ENCODE measurements around the gene RAD51B. TPM values are rescaled to one million over a fixed set of nuclear protein-coding genes. Genes with fewer than 3 reads are reported as not detected.

The RAD51B gene
- total RNA-seq, 1 experiment from 2014 or later: 20.0 TPM

GRCh38 chr14:68678471-68678870 lies 858.9 kb downstream of the RAD51B start:
- no peak for ATAC-seq
- H2AFZ ChIP-seq (ENCODE audit: low read depth, low read length, poor library complexity, severe bottlenecking): no peak overlapping the region
- H3K4me2 ChIP-seq (ENCODE audit: low read length): no peak overlapping the region
- H3K9me3 ChIP-seq (ENCODE audit: control insufficient read depth in 1 of 2, insufficient read depth in 1 of 2, low read depth in 1 of 2, low read length in 2 of 2): no peaks in the 10 kb centered on the region
- no peaks in the 10 kb centered on the region for H3K36me3 ChIP-seq (ENCODE audit: control insufficient read depth in 1 of 2, insufficient read depth in 2 of 2, low read length in 2 of 2)
- H3K4me3 ChIP-seq (replicated peaks in 1 of 2; ENCODE audit: low read depth in 1 of 2, low read length in 2 of 2): no peak overlapping the region
- H3K4me1 ChIP-seq (ENCODE audit: control insufficient read depth in 1 of 2, insufficient read depth in 2 of 2, low read length in 2 of 2): peaks cover 44 to 57% of the 10 kb centered on the region in 2 experiments
- H3K79me2 ChIP-seq (ENCODE audit: insufficient read depth, low read length): no peaks in the 10 kb centered on the region
- no peaks in the 10 kb centered on the region for H4K20me1 ChIP-seq (ENCODE audit: insufficient read depth)
- ChIA-PET CTCF (no interaction called here), RAD21 (ENCODE audit: low non-redundant PET in 1 of 2, low total read pairs in 2 of 2, uncharacterized antibody in 2 of 2, unreplicated experiment in 2 of 2) (no interaction called here), POLR2A (no interaction called here)
- no peak for DNase-seq (ENCODE audit: low read depth, low spot score)
- H3K9ac ChIP-seq (ENCODE audit: low read length): no peak overlapping the region
- H3K27me3 ChIP-seq (ENCODE audit: insufficient read depth, low read length): no peaks in the 10 kb centered on the region
- intact Hi-C loops (cut with micrococcal nuclease): no loop called here
- no TSS peak for BruUV-seq (replicated peaks)
- TF ChIP-seq, protein P1, sequence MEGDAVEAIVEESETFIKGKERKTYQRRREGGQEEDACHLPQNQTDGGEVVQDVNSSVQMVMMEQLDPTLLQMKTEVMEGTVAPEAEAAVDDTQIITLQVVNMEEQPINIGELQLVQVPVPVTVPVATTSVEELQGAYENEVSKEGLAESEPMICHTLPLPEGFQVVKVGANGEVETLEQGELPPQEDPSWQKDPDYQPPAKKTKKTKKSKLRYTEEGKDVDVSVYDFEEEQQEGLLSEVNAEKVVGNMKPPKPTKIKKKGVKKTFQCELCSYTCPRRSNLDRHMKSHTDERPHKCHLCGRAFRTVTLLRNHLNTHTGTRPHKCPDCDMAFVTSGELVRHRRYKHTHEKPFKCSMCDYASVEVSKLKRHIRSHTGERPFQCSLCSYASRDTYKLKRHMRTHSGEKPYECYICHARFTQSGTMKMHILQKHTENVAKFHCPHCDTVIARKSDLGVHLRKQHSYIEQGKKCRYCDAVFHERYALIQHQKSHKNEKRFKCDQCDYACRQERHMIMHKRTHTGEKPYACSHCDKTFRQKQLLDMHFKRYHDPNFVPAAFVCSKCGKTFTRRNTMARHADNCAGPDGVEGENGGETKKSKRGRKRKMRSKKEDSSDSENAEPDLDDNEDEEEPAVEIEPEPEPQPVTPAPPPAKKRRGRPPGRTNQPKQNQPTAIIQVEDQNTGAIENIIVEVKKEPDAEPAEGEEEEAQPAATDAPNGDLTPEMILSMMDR (IDR thresholded peaks at IDR 0.05 in 2 of 3, conservative IDR thresholded peaks at IDR 0.05 in 1 of 3; ENCODE audit: borderline replicate concordance in 1 of 3, insufficient read depth in 1 of 3, low read depth in 2 of 3, low read length in 2 of 3): no peak
- TF ChIP-seq SIN3A (IDR thresholded peaks at IDR 0.05; ENCODE audit: low read depth): no peak
- no peak for TF ChIP-seq ELF1 (IDR thresholded peaks at IDR 0.05; ENCODE audit: borderline replicate concordance, low read depth)
- no peak for TF ChIP-seq EGR1 (IDR thresholded peaks at IDR 0.05; ENCODE audit: low read depth)
- no peak for TF ChIP-seq POLR2AphosphoS5 (IDR thresholded peaks at IDR 0.05; ENCODE audit: low read depth, low read length)
- no peak for TF ChIP-seq ZNF274 (IDR thresholded peaks at IDR 0.05; ENCODE audit: low read depth, low read length)
- TF ChIP-seq FOSL1 (IDR thresholded peaks at IDR 0.05; ENCODE audit: low read depth): no peak
- no peak for TF ChIP-seq RAD21 (IDR thresholded peaks at IDR 0.05; ENCODE audit: low read depth)
- no peak for TF ChIP-seq TCF7L2 (IDR thresholded peaks at IDR 0.05; ENCODE audit: borderline replicate concordance, extremely low read depth, insufficient read depth, insufficient read length)
- TF ChIP-seq ATF3 (IDR thresholded peaks at IDR 0.05): no peak
- no peak for TF ChIP-seq CEBPB (IDR thresholded peaks at IDR 0.05; ENCODE audit: low read depth)
- TF ChIP-seq REST (IDR thresholded peaks at IDR 0.05; ENCODE audit: low read depth): no peak
- TF ChIP-seq POLR2A (IDR thresholded peaks at IDR 0.05; ENCODE audit: borderline replicate concordance, extremely low read depth, insufficient read depth, insufficient read length): no peak
- TF ChIP-seq SP1 (IDR thresholded peaks at IDR 0.05; ENCODE audit: low read depth): no peak
- TF ChIP-seq YY1 (IDR thresholded peaks at IDR 0.05; ENCODE audit: extremely low read depth, insufficient replicate concordance, low read depth, low read length): no peak
- TF ChIP-seq JUND (IDR thresholded peaks at IDR 0.05): no peak
- TF ChIP-seq EZH2phosphoT487 (IDR thresholded peaks at IDR 0.05; ENCODE audit: borderline replicate concordance): no peak
- no peaks in the 10 kb centered on the region for H3K9me2 ChIP-seq (ENCODE audit: insufficient read depth)
- H3K27ac ChIP-seq (ENCODE audit: low read depth, low read length): no peak overlapping the region

Data from HCT116 (cell line).